Transverse colon (tissue), 4 donors: ENCODE results near the gene VRK2. TPM values are rescaled to one million over a fixed set of nuclear protein-coding genes. Genes with fewer than 3 reads are reported as not detected.

Experiments used
- DNase-seq: peaks from one replicate; pipeline ENCODE4 v3.0.0-alpha.2; 2019
- H3K27ac ChIP-seq, 4 donors: fragments of 200-600 bp; sonication (generic); 2 replicates each; pipeline ENCODE4 v1.5.1; 2016 to 2018; ENCODE audit warnings: inconsistent platforms in 4 of 4
- H3K27me3 ChIP-seq: fragments of 200-600 bp; sonication (generic); 2 replicates; pipeline ENCODE4 v1.5.1; 2017; ENCODE audit warnings: inconsistent platforms
- H3K36me3 ChIP-seq, 4 donors: fragments of 200-600 bp; sonication (generic); 2 replicates each; pipeline ENCODE4 v1.5.1; 2017 to 2019; ENCODE audit warnings: inconsistent platforms in 4 of 4
- H3K4me1 ChIP-seq, 4 donors: fragments of 200-600 bp; sonication (generic); 2 replicates each; pipeline ENCODE4 v1.5.1; 2017 to 2020; ENCODE audit warnings: inconsistent platforms in 4 of 4
- H3K4me3 ChIP-seq, 4 donors: fragments of 200-600 bp; sonication (generic); 1 replicate in 1 of 4; 2 replicates in 3 of 4; pipeline versions ENCODE4 v1.5.1 to v1.6.1; 2017 to 2019; ENCODE audit warnings: inconsistent platforms in 4 of 4
- H3K9me3 ChIP-seq, 2 donors: fragments of 200-600 bp; sonication (generic); 2 replicates each; pipeline ENCODE4 v1.5.1; 2017 to 2019; ENCODE audit warnings: inconsistent platforms in 2 of 2
- EP300 ChIP-seq: sonication (generic); formaldehyde crosslinking; IDR thresholded peaks from one replicate; pipeline ENCODE4 v1.6.1; 2017; ENCODE audit warnings: antibody characterized with exemption, low read depth
- POLR2A ChIP-seq: fragments of 450-650 bp; IDR thresholded peaks from one replicate; pipeline ENCODE4 v1.6.1; 2016; ENCODE audit warnings: antibody characterized with exemption, mild to moderate bottlenecking, moderate library complexity
- POLR2AphosphoS5 ChIP-seq, 3 donors: sonication (generic); formaldehyde crosslinking; IDR thresholded peaks; one replicate each; pipeline ENCODE4 v1.6.1; 2016; ENCODE audit warnings: antibody characterized with exemption in 3 of 3
- WGBS, 2 donors: methylation state at CpG; one replicate each; pipeline ENCODE4 v1.1.5; 2018; ENCODE audit warnings: low coverage in 1 of 2; 5-methylcytosine and 5-hydroxymethylcytosine counted together
- in situ Hi-C, 4 donors: fragments of 200-750 bp; cut with MboI; loops; one replicate each; pipeline versions ENCODE4 v1.15.0 to v1.15.1; 2017; ENCODE audit warnings: low sequenced_read_pairs in 3 of 4, low pct_ligation_motif_present in 1 of 4, low pct_unique_long_range_greater_than_20kb in 1 of 4
- intact Hi-C: fragments of 100-400 bp; cut with DNase I; formaldehyde crosslinking; loops from one replicate; pipeline ENCODE4 v1.15.1; 2023; ENCODE audit warnings: low total_unique reads
- total RNA-seq, 4 donors: library from RNA; depleted of rRNA; stranded (reverse); fragments of >200 nt; gene quantifications; one replicate each; pipeline ENCODE4 v1.1.0, GENCODE V29; 2016
- TF ChIP-seq, protein P1 (sequence below), 5 experiments: fragments of 200-600 bp in 3 of 5; fragments of 450-650 bp in 2 of 5; sonication (generic) in 3 of 5; IDR thresholded peaks; 1 replicate in 2 of 5; 2 replicates in 3 of 5; pipeline ENCODE4 v1.5.1; 2016 to 2017; ENCODE audit warnings: antibody characterized with exemption in 5 of 5, inconsistent platforms in 3 of 5, mild to moderate bottlenecking in 2 of 5, moderate library complexity in 1 of 5

Gene VRK2
- total RNA-seq, 4 donors from 2014 or later = 7.1 to 24.3 (median 15.1) TPM

DNA sequence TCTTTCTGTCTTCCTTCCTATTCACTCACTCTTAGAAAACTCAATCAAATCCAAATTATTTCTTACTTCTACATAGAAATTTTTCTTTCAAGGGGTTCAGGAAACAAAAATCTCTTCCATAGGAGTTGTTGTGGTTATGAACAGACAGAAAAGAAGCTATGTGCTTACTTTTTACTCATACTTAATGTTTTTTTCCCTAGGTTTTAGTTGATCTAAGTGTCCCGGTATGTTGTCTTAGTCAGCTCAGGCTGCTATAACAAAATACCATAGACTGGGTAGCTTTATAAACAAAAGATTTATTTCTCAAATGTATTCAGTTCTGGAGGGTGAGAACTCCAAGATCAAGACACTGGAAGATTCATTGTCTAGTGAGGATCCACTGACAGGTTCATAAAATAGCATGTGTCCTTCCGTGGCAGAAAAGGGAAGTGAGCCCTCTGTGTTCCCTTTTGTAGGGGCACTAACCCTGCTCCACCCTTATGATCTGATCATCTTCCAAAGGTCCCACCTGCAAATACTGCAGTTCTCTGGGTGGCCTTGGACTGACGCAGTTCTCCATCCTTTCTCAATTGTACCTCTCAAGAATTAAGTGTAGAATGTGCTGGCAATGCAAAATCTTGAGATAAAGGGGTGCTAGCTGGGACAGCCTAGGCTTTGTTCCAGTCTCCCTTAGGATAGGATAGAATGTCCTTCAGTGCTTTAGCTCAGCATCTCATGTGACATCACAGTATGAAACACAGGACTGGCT, 14.4 kb upstream of the VRK2 start:
- intact Hi-C loops = no loop called here
- in situ Hi-C loops = no loop called here

DNA sequence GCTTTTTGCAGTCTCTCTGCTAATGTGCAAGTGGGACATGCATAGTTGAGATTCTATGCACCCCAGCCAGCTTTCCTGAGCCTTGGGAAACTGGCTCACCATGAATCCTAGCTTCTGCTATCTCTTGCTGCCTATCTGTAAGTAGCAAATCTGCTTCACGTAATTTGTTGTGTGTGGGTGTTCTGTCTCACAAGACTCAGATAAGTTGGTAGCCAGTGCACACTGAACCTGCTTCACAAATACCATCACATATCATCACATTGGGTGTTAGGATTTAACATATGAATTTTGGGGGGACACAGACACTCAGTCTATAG, 13.9 kb upstream of the VRK2 start:
- in situ Hi-C loops = no loop called here
- DNase-seq = no peak
- Histone ChIP-seq H3K4me1 (no peaks in the 10 kb centered on the region), H3K36me3 (no peaks in the 10 kb centered on the region), H3K4me3 (no peak overlapping the region), H3K27ac (no peak overlapping the region), H3K27me3 (no peaks in the 10 kb centered on the region), H3K9me3 (no peaks in the 10 kb centered on the region)
- intact Hi-C loops = no loop called here
- TF ChIP-seq, protein P1, sequence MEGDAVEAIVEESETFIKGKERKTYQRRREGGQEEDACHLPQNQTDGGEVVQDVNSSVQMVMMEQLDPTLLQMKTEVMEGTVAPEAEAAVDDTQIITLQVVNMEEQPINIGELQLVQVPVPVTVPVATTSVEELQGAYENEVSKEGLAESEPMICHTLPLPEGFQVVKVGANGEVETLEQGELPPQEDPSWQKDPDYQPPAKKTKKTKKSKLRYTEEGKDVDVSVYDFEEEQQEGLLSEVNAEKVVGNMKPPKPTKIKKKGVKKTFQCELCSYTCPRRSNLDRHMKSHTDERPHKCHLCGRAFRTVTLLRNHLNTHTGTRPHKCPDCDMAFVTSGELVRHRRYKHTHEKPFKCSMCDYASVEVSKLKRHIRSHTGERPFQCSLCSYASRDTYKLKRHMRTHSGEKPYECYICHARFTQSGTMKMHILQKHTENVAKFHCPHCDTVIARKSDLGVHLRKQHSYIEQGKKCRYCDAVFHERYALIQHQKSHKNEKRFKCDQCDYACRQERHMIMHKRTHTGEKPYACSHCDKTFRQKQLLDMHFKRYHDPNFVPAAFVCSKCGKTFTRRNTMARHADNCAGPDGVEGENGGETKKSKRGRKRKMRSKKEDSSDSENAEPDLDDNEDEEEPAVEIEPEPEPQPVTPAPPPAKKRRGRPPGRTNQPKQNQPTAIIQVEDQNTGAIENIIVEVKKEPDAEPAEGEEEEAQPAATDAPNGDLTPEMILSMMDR (IDR thresholded peaks at IDR 0.05) = no peak
- TF ChIP-seq POLR2A = no peak
- no peak for TF ChIP-seq EP300
- no peak for TF ChIP-seq POLR2AphosphoS5 (IDR thresholded peaks at IDR 0.05)
- 95% methylated on average over 1 of the region's 1 CpG; no CpG with 5 or more reads in 1 of the 2 donors for WGBS, 2 donors

More for the DNA sequence above, 14.4 kb upstream of the VRK2 start:
- Histone ChIP-seq H3K36me3 (no peaks in the 10 kb centered on the region), H3K27me3 (no peaks in the 10 kb centered on the region), H3K27ac (no peak overlapping the region), H3K4me1 (no peaks in the 10 kb centered on the region), H3K4me3 (no peak overlapping the region), H3K9me3 (no peaks in the 10 kb centered on the region)
- no peak for DNase-seq
- 74 to 81% methylated on average over 2 to 3 of the region's 3 CpGs for WGBS, 2 donors
- no peak for TF ChIP-seq POLR2AphosphoS5 (IDR thresholded peaks at IDR 0.05)
- no peak for TF ChIP-seq POLR2A
- TF ChIP-seq, protein P1 (IDR thresholded peaks at IDR 0.05) = no peak
- no peak for TF ChIP-seq EP300

DNA sequence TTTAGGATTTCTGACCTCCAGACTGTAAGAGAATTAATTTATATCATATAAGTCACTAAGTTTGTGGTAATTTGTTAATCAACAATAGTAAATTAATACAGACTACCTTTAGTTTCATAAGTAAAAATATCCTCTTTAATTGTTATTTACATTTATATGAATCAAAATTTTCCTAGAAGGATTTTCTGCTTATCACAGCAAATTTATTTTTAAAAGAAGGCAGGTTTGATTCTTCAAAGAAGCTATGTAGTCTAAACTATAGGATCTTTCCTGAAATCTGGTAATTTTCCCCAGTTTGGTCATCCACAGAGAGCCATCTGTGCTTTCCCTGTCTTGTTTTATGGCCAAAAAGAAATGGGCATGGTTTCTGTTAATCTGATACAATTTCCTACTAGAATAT, 13.1 kb upstream of the VRK2 start:
- in situ Hi-C loops = no loop called here
- Histone ChIP-seq H3K27me3 (no peaks in the 10 kb centered on the region), H3K36me3 (no peaks in the 10 kb centered on the region), H3K4me1 (no peaks in the 10 kb centered on the region), H3K9me3 (no peaks in the 10 kb centered on the region), H3K27ac (no peak overlapping the region), H3K4me3 (no peak overlapping the region)
- intact Hi-C loops = no loop called here
- no peak for DNase-seq
- TF ChIP-seq, protein P1 (IDR thresholded peaks at IDR 0.05) = no peak
- TF ChIP-seq POLR2AphosphoS5 (IDR thresholded peaks at IDR 0.05) = no peak
- no peak for TF ChIP-seq EP300
- TF ChIP-seq POLR2A = no peak

DNA sequence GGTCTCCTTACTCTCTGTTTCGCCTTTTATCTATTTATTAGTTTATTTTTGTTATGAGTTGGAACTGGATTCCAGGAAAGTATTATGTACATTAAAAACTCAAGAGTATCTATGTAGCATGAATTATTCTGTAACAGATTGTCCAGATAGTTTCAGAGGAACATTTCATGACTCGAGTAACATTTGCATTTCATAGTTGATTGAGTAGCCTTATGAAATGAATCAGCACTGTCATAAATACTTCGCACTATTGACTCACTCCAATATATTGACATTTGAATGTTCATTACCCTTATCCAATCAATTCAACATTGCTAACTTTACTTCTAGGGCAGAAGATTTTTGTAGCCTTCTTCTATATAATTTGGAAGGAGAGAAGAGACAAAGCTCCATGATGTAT, 11.3 kb upstream of the VRK2 start:
- TF ChIP-seq POLR2AphosphoS5 (IDR thresholded peaks at IDR 0.05) (no peak), POLR2A (no peak), EP300 (no peak)
- TF ChIP-seq, protein P1 (IDR thresholded peaks at IDR 0.05) = no peak
- in situ Hi-C loops (no loop called here), intact Hi-C loops (no loop called here)
- 67 to 74% methylated on average over 3 of the region's 3 CpGs for WGBS, 2 donors
- Histone ChIP-seq H3K27me3 (no peaks in the 10 kb centered on the region), H3K4me1 (no peaks in the 10 kb centered on the region), H3K27ac (no peak overlapping the region), H3K36me3 (no peaks in the 10 kb centered on the region), H3K9me3 (no peaks in the 10 kb centered on the region), H3K4me3 (no peak overlapping the region)
- DNase-seq = no peak
